Inflammatory macrophage (primary cell): ENCODE measurements around the gene GNAT2.

Source experiments
- DNase-seq, 2 donors: peaks; one replicate each; pipeline ENCODE4 v3.0.0-alpha.2; 2020 to 2022

The GNAT2 gene

DNA sequence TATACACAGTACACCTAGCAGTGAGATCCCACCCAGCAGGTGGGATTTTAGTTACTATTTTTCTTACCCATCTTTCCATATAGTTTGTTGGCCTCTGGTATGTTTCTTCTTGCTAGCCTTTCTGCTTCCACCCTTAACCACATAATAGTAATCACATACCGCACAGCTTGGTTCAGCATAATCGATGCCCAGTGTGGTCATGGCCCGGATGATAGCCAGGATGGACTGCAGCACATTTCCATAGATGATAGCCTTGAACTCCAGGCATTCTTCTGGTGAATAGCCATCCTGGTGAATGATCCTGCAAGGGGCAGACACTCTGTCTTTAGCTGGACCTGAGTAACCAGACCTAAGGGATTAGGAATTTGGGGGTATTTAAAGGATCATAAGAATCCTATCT lies 9.5 kb downstream of the GNAT2 start:
- no peak for DNase-seq

DNA sequence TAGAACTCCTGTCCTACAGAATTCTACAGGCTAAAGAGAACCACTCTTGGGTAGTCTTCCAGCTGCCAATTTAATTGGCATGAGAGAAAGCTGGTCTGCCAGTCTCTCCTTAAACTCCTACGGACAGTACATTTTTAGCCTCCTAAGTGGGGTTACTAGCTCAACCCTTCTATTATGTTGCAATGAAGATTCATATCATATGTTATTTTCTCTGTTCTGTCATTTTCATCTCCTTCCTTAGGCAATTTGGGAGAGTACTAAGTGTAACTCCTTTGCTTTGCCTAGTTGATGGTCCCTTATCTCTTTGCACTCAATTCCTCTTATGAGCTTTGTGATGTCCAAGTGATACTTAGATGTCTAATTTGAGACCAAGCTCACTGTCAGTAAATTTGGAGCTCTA lies 14.0 kb downstream of the GNAT2 start:
- no peak for DNase-seq

DNA sequence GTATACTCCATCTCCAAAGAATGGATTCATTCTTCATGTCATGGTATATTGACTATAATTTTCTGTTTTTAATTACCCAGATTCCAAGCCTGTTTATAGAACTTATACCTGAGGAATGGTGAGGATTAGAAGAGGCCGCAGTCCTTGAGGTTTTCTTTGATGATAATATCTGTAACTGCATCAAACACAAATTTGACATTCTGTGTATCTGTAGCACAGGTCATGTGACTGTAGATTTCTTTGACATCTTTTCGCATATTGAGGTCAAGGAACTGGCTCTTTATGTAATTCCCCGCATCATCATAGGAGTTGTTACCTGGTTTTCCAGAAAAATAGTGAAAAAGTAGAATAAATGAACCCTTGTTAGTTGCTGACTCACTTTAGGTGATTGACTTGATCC lies 16.2 kb downstream of the GNAT2 start:
- no peak for DNase-seq

DNA sequence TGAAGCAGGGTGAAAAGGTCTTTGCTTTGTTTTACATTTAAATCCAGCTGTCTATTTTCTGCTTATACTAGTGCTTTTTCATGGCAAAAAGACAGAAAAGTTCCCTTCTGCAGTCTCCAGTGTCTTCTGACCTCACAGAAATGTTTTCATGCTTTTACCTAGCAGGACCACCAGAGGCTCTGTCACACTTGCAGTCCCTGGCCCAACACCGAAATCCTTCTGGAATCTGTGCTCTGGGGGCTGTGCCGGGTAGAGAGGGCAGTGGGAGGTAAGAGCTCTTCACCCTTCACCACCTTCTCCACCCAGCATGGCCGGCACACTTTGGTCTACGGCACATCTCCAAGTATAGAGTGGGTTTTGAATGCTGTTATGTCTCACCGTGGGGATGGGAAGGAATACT lies 20.8 kb downstream of the GNAT2 start:
- DNase-seq: no peak

DNA sequence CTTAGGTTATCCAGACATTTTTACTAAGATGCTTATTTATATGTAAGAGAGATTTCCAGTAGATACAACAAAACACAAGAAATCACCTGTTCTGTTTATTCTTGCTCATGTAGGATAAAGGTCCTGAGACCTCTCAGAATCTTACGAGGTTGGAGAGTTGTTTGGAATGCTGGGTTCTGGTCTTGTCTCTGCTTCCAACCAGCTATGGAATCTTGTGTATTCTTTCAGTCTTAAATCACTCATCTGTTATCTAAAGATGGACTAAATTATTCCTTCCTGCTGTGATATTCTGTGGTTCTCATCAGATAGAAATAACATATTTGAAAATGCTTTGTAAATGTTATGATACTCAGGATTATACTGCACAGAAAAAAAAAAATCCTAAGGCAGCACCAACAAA lies 21.3 kb downstream of the GNAT2 start:
- no peak for DNase-seq

DNA sequence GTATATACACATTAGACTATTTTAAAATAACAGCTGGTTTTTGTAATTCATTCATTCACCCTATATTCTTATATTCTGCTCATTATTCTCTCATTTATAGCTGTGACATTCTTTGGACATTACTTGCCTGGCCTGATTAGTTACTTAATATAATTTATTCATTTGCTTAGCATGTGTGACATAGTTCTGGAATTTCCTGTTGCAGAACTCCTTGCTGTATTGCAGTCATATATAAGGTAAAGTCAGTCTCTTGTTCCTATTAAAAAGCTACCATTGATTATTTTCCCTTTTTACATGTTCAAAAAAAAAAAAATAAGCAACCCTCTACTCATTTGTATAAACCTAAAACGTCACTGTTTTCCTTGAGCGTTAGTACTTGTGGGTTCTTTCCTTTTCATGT lies 23.9 kb downstream of the GNAT2 start:
- no peak for DNase-seq

DNA sequence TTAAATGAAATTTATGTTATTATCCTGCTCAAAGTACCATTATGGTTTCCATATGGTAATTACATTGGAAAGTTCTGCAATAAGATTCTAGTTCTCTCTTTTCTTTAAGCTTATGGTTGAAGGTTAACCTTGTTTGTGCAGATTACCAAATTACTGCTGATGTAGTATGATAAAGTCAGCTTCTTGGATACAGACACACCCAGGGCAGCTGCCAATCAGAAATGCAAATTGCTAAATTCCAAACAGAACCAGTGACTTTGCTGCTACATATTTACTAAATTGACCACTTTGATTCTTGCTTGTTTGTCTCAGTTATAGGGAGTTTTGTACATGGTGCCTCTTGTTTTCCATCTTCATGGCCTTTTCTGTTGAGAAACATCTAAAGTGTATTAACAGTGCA lies 26.5 kb downstream of the GNAT2 start:
- no peak for DNase-seq

DNA sequence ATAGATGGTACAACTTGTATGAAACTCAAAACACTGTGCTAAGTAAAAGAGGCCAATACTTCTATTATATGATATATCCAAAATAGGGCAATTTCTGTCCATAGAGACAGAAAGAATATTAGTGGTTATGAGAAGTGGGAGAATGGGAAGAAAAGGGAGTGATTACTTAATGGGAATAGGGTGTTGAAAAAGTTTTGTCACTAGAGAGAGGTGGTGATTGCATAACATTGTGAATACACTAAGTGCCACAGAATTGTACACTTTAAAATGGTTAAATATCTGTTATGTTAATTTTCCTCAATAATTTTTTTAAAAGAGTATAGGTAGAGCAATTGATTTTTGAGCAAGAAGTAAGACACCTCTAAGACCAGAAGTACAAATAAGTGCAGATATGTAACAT lies 29.7 kb downstream of the GNAT2 start:
- no peak for DNase-seq

DNA sequence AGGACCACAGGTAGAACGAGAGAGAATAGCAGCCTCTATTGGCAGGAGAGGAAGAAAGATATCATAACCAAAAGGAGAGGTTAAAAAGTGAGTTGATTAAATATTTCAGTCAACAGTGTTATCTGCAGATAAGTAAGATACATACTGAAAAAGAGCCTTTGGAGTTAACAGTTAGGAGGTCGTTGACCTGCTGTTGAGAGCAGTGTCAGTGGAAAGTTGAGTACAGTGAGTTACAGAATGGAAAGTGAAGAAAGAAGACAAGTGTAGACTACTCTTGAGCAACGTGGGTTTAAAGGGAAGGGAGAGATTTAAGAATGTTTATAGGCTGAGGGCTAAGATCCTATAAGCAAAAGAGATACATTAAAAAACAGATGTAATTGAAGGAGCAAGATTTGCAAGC lies 30.2 kb downstream of the GNAT2 start:
- DNase-seq: no peak

DNA sequence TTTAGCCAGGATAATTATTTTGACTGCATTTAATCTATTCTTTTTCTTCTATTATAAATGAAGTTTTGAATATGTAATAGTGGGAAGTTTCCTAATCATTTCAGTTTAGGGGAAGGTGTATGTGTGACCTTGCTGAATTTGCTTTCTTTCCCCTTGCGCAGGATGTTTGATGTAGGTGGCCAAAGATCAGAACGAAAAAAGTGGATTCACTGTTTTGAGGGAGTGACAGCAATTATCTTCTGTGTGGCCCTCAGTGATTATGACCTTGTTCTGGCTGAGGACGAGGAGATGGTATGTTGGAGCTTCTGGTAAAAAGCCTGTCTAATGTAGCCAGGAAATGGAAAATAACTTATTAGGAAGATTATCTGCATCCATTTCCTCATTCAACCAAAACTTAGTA lies 33.4 kb downstream of the GNAT2 start:
- DNase-seq: no peak

DNA sequence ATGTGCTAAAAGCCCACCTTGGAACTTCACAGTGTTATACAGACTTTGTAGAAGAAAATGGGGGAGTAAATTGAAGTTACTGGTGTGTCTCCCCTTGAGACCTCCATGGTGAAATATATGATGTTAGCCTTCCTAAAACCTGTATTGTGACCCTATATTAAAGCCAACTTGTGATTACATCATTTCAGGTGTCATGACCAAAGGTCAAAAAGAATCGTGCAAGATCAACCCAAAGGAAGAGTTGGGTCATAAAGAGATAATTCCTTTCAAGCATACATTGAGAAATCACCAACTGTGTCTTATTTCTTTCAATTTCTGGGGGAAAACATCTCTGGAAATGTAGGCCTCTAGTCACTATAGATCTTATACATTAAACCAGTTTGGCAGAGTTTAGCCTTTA lies 34.6 kb downstream of the GNAT2 start:
- no peak for DNase-seq

DNA sequence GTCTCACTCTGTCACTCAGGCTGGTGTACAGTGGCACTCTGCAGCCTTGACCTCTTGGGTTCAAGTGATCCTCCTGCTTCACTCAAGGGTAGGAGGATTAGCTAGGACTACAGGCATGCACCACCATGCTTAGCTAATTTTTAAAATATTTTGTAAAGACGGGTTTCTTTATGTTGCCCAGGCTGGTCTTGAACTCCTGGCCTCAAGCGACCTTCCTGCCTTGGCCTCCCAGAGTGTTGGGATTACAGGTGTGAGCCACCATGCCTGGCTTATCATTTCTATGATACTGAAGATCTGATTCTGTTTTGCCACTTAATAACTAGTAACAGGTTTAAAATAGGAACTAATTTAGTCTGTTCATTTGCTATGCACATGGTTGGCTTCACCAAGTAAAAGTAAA lies 37.4 kb downstream of the GNAT2 start:
- DNase-seq: no peak

DNA sequence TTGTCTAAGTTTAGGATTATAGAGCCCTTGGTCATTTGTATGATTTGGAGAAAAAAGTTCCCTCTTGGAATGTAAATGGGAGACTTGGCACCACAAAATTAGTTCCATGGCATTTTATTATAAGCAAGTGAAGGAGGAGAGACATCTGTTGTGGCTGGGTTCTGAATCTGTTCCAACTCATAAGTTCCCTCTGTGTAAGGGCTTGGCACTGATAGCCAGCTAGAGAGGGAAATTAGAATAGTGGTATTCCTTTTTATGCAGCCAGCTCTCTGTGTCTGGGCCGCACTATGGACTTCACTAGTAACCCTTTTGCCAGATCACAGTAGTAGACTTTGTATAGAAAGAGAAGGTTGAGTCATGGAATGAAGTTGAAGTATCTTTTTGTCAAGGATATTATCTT lies 39.9 kb downstream of the GNAT2 start:
- DNase-seq: no peak

DNA sequence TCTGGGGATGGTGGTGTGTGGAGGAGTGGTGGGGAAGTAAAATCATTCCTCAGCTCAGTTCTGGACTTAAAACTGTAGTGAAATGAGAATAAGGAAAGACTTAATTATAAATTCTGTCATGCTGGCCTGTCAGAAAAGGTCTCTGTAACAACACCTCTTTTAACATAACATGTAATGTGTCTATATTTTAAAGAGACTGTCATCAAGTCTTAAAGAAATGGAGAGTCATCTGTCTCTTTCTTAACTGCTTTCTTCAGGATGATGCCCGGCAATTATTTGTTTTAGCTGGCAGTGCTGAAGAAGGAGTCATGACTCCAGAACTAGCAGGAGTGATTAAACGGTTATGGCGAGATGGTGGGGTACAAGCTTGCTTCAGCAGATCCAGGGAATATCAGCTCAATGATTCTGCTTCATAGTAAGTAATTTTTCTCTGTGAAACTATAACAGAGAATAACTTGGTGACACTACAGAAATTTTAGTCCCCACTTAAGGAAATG lies 40.4 kb downstream of the GNAT2 start:
- no peak for DNase-seq

DNA sequence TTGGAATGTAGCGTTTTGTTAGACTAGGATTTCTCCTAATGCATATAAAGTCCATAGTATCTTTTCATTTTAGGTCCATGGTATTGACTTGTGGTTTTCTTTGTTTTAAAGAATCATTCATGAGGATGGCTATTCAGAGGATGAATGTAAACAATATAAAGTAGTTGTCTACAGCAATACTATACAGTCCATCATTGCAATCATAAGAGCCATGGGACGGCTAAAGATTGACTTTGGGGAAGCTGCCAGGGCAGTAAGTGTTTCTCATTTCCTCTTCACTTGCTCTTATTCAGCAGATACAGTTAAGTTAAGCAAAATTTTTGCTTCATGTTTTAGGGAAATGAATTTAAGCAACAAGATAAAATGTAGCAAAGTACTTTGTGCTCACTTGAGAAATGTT lies 45.6 kb downstream of the GNAT2 start:
- peak; percentile 78 to 88 for DNase-seq

DNA sequence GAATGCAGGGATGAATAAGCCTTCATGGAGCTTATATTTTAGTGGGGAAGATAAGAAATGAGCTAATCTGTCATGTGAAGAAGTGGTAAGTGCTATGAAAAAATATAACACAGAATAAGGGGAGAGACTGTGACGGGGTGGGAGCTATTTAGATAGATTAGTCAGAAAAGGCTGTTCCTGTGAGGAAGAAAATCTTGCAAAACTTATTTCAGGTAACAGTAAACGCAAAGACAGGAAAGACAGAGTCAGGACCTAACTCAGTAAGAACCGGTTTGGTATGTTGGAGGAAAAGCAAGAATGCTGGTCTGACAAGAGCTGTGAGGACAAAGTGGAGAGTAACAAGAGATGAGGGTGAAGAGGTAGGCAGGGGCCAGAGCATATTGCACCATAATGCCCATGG lies 49.0 kb downstream of the GNAT2 start:
- no peak for DNase-seq

DNA sequence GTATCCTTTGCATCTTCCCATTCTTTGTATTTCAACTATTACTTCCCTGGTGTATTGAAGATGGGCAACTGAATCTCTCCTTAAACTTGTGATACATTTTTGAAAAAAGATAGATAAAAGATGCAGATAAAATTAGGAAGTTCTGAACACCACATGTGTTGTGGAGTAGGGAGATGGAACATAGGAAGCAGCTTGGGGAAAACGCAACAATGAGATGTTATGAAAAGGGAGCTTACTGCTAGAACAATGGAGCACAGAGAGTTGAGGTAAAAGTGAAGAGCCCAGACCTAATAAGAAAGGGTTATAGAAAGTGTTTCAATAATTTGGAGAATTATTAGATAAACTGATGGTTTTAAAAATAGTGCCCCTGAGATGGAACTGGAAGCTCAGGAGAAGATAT lies 50.1 kb downstream of the GNAT2 start:
- DNase-seq: no peak

DNA sequence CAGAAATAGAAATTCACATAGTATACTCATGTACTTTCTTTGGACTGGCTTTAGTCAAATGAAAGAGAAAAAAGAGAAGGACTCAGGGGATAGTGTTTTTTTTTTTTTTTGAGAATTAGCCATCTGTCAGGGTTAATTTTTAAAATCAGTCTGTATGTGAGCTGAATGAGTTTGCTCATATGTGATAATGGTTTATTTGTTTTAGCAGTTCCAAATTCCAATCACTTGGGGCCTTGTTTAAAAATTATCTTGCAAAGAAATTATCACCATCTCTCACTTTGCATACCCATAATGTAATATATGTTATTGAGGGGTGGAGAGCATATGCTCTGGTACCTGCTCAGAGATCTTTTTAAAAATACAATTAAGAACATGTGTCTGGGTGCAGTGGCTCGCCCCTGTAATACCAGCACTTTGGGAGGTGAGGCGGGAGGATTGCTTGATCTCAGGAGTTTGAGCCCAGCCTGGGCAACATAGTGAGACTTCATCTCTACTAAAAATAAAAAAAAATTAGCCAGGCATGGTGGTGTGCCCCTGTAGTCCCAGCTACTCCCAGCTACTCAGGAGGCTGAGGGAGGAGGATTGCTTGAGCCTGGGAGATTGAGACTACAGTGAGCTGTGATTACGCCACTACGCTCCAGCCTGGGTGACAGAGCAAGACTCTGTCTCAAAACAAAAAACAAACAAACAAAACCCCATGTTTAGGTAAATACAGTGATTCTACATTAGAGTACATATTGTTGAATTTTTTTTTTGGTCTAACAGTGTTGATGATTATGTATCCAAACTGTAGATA lies 51.3 kb downstream of the GNAT2 start:
- DNase-seq: no peak

DNA sequence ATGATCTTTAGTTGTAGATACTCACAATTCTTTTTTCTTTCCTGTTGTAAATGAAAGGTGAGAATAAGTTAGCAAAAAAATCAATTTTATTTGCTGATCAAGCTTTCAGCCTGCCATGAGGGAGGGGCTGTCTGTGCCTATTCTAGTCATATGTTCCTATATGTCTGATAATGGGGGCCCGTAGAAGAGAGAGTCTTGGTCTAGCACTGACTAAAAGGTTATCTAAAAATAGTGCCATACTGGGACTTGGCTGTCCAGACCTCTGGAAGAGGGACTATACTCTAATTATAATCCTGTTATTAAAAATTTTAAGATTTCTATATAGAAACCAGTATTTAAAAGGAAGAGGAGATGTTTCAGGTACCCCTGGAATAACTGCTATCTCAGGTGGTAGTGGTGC lies 52.4 kb downstream of the GNAT2 start:
- no peak for DNase-seq

DNA sequence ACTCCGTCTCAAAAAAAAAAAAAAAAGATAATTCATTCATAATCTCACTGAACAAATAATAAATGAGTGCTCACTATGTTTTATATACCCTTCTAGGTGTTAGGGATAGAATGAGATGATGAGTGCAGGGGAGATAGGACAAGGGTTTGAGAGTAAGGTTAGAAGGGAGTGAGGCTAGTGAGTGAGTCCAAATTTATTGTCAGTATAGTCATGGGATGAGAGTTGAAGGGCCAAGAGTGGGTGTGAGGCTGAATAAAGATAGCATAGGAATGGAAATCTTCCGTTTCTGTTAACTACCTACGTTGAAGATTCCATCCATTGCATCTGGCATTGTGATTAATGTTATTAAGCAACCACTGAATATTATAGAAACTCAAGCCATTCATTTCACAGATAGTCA lies 54.2 kb downstream of the GNAT2 start:
- DNase-seq: no peak

DNA sequence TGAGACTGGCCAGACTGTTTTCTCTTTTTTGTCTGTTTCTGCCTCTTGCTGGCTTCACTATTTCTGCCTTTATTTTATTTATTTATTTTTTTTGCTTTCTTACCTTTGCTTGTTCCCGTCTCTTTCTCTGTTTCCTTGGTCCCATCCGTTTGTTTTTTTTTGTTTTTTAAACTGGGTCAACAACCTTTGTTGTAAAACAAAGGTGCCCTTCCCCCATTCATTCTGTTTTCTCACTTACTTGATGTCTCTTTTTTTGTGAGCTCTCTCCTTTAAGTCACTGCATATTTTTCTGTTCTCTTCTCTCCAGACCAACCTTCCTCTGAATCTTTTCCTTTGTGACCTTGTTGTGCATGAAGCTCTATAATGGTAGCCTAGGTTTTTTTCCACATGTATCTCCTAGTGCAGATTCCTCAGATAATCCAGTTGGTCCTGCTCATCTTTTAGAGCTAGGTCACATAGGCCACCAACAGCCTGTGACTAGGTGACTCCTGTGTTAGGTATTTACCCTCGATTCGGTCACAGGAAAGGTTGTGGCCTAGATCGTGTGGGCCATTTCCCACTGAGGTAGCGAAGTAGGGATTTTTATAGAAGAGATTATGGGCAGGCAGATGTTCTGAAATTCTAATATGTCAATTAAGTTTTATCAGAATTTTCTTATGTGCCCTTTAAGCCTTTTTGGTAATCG lies 55.1 kb downstream of the GNAT2 start:
- no peak for DNase-seq

DNA sequence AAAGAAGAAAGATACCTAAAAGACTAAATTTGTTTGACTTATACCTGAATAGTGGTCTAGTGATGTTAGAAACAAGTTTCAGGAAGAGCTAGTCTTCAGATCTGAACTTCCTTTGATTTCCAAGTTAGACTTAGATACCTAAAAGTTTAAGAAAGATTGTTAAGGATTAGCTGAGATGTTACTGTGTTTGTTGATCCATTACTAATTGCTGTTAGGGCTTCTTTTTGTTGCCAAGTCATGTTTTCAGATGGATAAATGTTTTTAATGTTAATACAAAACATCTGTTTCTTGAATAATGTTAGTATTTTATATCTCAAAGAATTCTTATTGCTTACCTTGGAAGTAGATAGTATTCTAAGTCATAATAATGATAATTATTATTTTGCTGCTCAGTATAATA lies 59.4 kb downstream of the GNAT2 start:
- DNase-seq: no peak

DNA sequence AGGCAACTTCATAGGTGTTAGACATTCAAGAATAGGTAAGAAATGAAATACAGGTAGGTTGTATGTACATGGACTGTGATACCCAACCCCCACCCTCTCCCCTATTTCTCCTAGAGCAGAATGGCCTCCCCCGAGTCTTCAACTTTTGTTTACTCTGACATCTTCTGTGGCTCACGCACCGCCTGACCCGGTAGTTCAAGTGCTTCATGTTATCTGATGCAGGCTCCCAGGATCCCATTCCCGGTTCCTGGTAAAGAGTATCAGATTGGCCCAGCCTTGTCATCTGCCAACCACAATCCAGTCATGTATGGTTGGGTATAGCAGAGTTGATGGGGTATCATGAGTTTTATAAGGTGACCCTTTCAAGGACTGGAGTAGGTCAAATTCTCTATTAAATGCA lies 61.9 kb downstream of the GNAT2 start:
- no peak for DNase-seq

DNA sequence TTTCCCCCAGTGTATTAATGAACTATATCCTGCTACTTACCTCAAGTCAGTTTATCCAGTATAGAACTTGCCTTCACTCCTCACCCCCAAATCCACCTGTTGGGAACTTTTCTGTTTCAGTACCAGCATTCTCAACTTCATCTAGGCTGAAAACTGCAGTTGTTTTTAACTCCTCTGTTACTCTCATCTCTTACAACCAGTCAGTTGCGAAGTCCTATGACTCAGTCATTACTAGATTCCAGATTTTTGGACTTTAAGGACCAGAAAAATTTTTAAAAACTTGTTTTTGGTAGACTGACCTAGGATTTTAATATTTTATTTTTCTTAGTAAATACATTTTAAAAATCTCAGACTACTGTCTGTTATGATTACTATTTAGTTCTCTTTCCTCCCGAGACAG lies 62.9 kb downstream of the GNAT2 start:
- DNase-seq: no peak
